Activated CD8-positive, alpha-beta memory T cell treated with anti-CD3 and anti-CD28 coated beads for 36 hours (primary cell): ENCODE measurements around the gene AGFG1. TPM values are rescaled to one million over a fixed set of nuclear protein-coding genes. Genes with fewer than 3 reads are reported as not detected.

Source experiments
- CTCF ChIA-PET: fragments of 350-600 bp; sonication (Branson Sonifier 250); formaldehyde crosslinking; loops from one replicate; lab custom pipeline; 2021; ENCODE audit warnings: antibody characterized with exemption; lab: Charles Lee
- POLR2A ChIA-PET: fragments of 350-600 bp; sonication (Branson Sonifier 250); formaldehyde crosslinking; loops from one replicate; lab custom pipeline; 2021; ENCODE audit warnings: antibody characterized with exemption; lab: Charles Lee
- total RNA-seq, 2 experiments: library from RNA; stranded (reverse); gene quantifications; one replicate each; pipeline ENCODE4 v1.2.3, GENCODE V29; 2021

AGFG1 gene
- total RNA-seq, 2 experiments from 2014 or later = 142 to 148 TPM

- ChIA-PET CTCF (no interaction called here), POLR2A (interaction anchor here (0.6 kb wide), 1 partner anchor 27 kb away, joined by 4 read pairs; no protein-coding TSS in a partner anchor)
Measured at GRCh38 chr2:227460070-227460485, 11.9 kb upstream of the AGFG1 start.

- POLR2A ChIA-PET = no interaction called here
- CTCF ChIA-PET = no interaction called here
Measured at GRCh38 chr2:227460833-227461232, 11.1 kb upstream of the AGFG1 start.

- CTCF ChIA-PET = interaction anchor here (0.7 kb wide), 1 partner anchor 9 kb away, joined by 3 read pairs; no protein-coding TSS in a partner anchor
Measured at GRCh38 chr2:227461811-227462461, 10.0 kb upstream of the AGFG1 start.

GRCh38 chr2:227462462-227462951, 9.4 kb upstream of the AGFG1 start:
- POLR2A ChIA-PET = no interaction called here
- CTCF ChIA-PET = no interaction called here

More at GRCh38 chr2:227461811-227462461, 10.0 kb upstream of the AGFG1 start:
- POLR2A ChIA-PET = no interaction called here

- CTCF ChIA-PET = interaction anchor here (0.6 to 2.1 kb wide), 4 partner anchors 10 to 52 kb away, joined by 3 to 8 read pairs (median 5); no protein-coding TSS in a partner anchor
- POLR2A ChIA-PET = no interaction called here
Measured at GRCh38 chr2:227462972-227463931, 8.7 kb upstream of the AGFG1 start.

- POLR2A ChIA-PET = no interaction called here
- CTCF ChIA-PET = interaction anchor here (1.3 to 2.1 kb wide), 3 partner anchors 9 to 53 kb away, joined by 4 to 8 read pairs (median 6); no protein-coding TSS in a partner anchor
Measured at GRCh38 chr2:227464361-227464760, 7.6 kb upstream of the AGFG1 start.

GRCh38 chr2:227464851-227465250, 7.1 kb upstream of the AGFG1 start:
- CTCF ChIA-PET = interaction anchor here (0.7 to 2.1 kb wide), 4 partner anchors 8 to 300 kb away, joined by 3 to 8 read pairs (median 5); no protein-coding TSS in a partner anchor
- POLR2A ChIA-PET = no interaction called here

- ChIA-PET POLR2A (no interaction called here), CTCF (no interaction called here)
Measured at GRCh38 chr2:227466887-227467600, 4.9 kb upstream of the AGFG1 start.

GRCh38 chr2:227471412-227471811, 544 bp upstream of the AGFG1 start:
- ChIA-PET POLR2A (interaction anchor here (0.5 kb wide), 1 partner anchor 68 kb away, joined by 3 read pairs; no protein-coding TSS in a partner anchor), CTCF (interaction anchor here (0.9 to 1.2 kb wide), 2 partner anchors 10 to 233 kb away, joined by 3 read pairs; no protein-coding TSS in a partner anchor)

- ChIA-PET POLR2A (no interaction called here), CTCF (interaction anchor here (1.1 to 1.4 kb wide), 3 partner anchors 8 to 294 kb away, joined by 3 to 8 read pairs (median 4); no protein-coding TSS in a partner anchor)
Measured at GRCh38 chr2:227472265-227473121, 537 bp downstream of the AGFG1 start.

- CTCF ChIA-PET = interaction anchor here (1.1 to 1.4 kb wide), 3 partner anchors 9 to 293 kb away, joined by 3 to 8 read pairs (median 4); no protein-coding TSS in a partner anchor
- POLR2A ChIA-PET = no interaction called here
Measured at GRCh38 chr2:227473122-227473461, 1.1 kb downstream of the AGFG1 start.

GRCh38 chr2:227473806-227474205, 1.9 kb downstream of the AGFG1 start:
- CTCF ChIA-PET = interaction anchor here (1.1 kb wide), 1 partner anchor 9 kb away, joined by 8 read pairs; no protein-coding TSS in a partner anchor
- POLR2A ChIA-PET = no interaction called here

- ChIA-PET POLR2A (no interaction called here), CTCF (interaction anchor here (0.6 to 2.1 kb wide), 3 partner anchors 10 to 280 kb away, joined by 3 to 5 read pairs (median 4); no protein-coding TSS in a partner anchor)
Measured at GRCh38 chr2:227474410-227474809, 2.5 kb downstream of the AGFG1 start.

- ChIA-PET POLR2A (no interaction called here), CTCF (no interaction called here)
Measured at GRCh38 chr2:227477291-227477690, 5.3 kb downstream of the AGFG1 start.

GRCh38 chr2:227479865-227480475, 8.0 kb downstream of the AGFG1 start:
- POLR2A ChIA-PET = no interaction called here

GRCh38 chr2:227480528-227480927, 8.6 kb downstream of the AGFG1 start:
- POLR2A ChIA-PET = no interaction called here
- CTCF ChIA-PET = interaction anchor here (1.3 kb wide), 1 partner anchor 40 kb away, joined by 4 read pairs; no protein-coding TSS in a partner anchor

More at GRCh38 chr2:227479865-227480475, 8.0 kb downstream of the AGFG1 start:
- CTCF ChIA-PET = interaction anchor here (1.3 kb wide), 1 partner anchor 40 kb away, joined by 4 read pairs; no protein-coding TSS in a partner anchor
